ENCODE measurements around the gene RAET1G. TPM values are rescaled to one million over a fixed set of nuclear protein-coding genes. Genes with fewer than 3 reads are reported as not detected.
"Not testable (repeated sequence)": the region's sequence is repeated elsewhere in the genome, so short reads cannot be mapped to it uniquely, and the experiment has no call there.

RAET1G gene
- total RNA-seq, 6 experiments from 2014 or later, result 0.64 to 1.1 (median 0.83) TPM

DNA sequence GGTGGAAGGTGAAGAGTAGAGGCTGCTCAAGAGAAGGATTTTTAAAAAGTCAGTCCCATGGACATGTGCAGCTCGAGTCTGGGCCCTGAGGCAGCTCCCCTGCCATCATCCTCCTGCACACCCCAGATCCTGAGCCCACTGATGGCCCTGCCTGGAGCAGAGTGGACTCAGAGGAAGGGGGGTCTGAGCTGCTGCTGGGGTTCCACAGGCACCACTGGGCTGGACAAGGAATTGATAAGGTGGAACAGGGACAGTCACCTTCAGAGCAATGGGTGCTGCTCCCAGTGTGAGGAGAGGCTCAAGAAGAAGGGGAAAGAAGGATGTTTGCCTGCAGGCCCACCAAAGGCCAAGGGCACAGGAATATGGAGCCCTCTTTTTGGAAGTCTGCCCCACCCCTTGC is 25.1 kb upstream of the RAET1G start:
- peaks cover 10% of the 10 kb centered on the region for H3K27me3 Mint-ChIP-seq (ENCODE audit: insufficient read depth)
- no peak overlapping the region for H3K27ac Mint-ChIP-seq
- DNase-seq, result no peak
- no peak overlapping the region for H3K4me3 Mint-ChIP-seq
- H3K4me1 Mint-ChIP-seq (ENCODE audit: low read depth), result no peaks in the 10 kb centered on the region
- peaks cover 16% of the 10 kb centered on the region for H3K36me3 Mint-ChIP-seq (ENCODE audit: low read depth)
- TF ChIP-seq, protein P1, sequence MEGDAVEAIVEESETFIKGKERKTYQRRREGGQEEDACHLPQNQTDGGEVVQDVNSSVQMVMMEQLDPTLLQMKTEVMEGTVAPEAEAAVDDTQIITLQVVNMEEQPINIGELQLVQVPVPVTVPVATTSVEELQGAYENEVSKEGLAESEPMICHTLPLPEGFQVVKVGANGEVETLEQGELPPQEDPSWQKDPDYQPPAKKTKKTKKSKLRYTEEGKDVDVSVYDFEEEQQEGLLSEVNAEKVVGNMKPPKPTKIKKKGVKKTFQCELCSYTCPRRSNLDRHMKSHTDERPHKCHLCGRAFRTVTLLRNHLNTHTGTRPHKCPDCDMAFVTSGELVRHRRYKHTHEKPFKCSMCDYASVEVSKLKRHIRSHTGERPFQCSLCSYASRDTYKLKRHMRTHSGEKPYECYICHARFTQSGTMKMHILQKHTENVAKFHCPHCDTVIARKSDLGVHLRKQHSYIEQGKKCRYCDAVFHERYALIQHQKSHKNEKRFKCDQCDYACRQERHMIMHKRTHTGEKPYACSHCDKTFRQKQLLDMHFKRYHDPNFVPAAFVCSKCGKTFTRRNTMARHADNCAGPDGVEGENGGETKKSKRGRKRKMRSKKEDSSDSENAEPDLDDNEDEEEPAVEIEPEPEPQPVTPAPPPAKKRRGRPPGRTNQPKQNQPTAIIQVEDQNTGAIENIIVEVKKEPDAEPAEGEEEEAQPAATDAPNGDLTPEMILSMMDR (IDR thresholded peaks at IDR 0.05), result no peak
- no peaks in the 10 kb centered on the region for H3K9me3 Mint-ChIP-seq

DNA sequence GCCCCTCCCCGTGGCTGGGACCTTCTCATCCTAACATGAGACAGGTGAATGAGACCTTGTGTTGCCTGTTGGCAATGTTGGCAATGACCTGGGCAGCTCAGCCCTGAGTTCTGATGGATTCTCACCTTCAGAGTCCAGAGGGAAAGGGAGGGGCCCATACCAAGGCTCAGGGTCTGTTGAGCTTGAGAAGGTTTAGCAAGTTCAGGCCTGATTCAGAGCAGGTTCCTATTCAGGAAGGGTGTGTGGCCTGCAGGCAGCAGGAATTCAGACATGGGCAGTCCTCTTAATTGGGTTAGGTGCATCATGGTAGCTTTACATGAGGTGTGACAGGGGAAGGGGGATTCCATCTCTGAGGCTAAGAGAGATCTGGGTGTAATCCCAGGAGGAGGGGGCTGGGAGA is 24.6 kb upstream of the RAET1G start:
- Mint-ChIP-seq H3K27me3 (ENCODE audit: insufficient read depth) (peaks cover 10% of the 10 kb centered on the region), H3K36me3 (ENCODE audit: low read depth) (peaks cover 16% of the 10 kb centered on the region)
- not testable (repeated sequence) for H3K4me3 Mint-ChIP-seq; H3K9me3 Mint-ChIP-seq; DNase-seq; H3K4me1 Mint-ChIP-seq (ENCODE audit: low read depth); H3K27ac Mint-ChIP-seq

DNA sequence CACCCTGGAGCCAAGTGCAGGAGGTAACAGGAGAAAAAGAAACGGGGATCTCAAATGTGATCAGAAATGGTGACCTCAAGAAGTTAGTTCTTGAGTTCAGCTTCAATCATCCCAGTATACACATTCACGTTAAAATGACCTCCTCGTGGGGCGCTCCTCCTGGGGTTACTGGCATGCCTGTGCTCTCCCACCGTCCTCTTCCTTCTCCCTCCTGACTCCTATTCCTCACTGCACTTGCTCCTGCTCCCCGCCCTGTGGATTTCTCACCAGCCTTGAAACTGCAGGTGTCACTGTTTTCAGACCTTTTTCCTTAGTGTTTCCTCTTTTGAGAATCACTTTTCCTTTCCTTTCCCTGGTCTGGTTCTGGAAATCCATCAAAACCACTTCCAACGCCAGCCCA is 23.7 kb upstream of the RAET1G start:
- peaks cover 16% of the 10 kb centered on the region for H3K36me3 Mint-ChIP-seq (ENCODE audit: low read depth)
- H3K27ac Mint-ChIP-seq; H3K4me1 Mint-ChIP-seq (ENCODE audit: low read depth); H3K27me3 Mint-ChIP-seq (ENCODE audit: insufficient read depth); H3K9me3 Mint-ChIP-seq; H3K4me3 Mint-ChIP-seq; DNase-seq: not testable (repeated sequence)

DNA sequence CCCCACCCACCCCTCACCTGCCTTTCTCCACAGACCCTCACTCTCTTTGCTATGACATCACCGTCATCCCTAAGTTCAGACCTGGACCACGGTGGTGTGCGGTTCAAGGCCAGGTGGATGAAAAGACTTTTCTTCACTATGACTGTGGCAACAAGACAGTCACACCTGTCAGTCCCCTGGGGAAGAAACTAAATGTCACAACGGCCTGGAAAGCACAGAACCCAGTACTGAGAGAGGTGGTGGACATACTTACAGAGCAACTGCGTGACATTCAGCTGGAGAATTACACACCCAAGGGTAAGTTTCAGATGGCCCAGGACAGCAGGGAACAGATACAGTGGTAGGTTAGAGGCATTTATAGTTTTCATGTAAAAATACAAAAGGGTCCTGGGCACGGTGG is 22.4 kb upstream of the RAET1G start:
- not testable (repeated sequence) for H3K4me3 Mint-ChIP-seq; H3K27ac Mint-ChIP-seq; DNase-seq; H3K27me3 Mint-ChIP-seq (ENCODE audit: insufficient read depth); H3K9me3 Mint-ChIP-seq
- peaks cover 16% of the 10 kb centered on the region for H3K36me3 Mint-ChIP-seq (ENCODE audit: low read depth)
- H3K4me1 Mint-ChIP-seq (ENCODE audit: low read depth), result peaks cover 16% of the 10 kb centered on the region

DNA sequence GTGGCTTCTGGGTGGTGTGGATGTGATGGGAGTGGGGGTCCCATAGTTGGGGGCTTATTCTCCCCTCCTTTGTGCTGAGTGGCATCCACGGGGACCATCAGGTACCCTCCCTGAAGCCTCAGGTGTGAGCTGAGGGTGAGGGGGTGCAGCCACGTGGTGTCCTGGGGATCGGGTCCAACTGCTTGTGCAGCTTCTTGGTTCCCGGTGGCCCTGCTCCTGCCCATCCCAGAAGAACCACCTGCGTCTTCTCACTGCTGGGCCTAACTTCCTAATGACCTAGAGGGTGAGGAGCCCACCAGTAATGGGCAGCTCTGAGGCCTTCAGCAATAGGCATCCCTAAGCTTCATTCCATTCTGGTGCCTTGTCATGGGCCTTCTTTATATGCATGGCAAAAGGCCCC is 20.4 kb upstream of the RAET1G start:
- peak overlapping the region; percentile 59; the same call in 1 of the 2 replicates for H3K4me3 Mint-ChIP-seq
- not testable (repeated sequence) for DNase-seq; H3K9me3 Mint-ChIP-seq; H3K27ac Mint-ChIP-seq; H3K27me3 Mint-ChIP-seq (ENCODE audit: insufficient read depth)
- peaks cover 32% of the 10 kb centered on the region for H3K4me1 Mint-ChIP-seq (ENCODE audit: low read depth)
- H3K36me3 Mint-ChIP-seq (ENCODE audit: low read depth), result peaks cover 15% of the 10 kb centered on the region

DNA sequence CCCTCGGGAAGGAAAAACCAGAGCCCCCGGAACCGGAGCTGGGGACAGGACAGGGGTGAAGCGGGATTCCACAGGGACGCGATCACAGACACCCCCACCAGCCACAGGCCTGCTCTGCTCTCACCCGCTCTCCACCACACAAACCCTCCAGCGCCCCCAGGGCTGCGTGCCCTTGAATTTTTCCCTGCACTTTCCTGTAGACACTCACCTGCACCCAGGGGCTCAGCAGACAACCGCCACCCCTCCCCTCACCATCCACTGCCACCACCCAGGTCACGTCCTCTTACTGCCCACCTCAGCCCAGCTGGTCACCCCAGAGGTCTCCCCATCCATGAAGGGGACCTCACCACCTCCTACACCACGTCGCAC is 19.5 kb upstream of the RAET1G start:
- Mint-ChIP-seq H3K27me3 (ENCODE audit: insufficient read depth) (peaks cover 6% of the 10 kb centered on the region), H3K36me3 (ENCODE audit: low read depth) (peaks cover 8% of the 10 kb centered on the region; the same call in 1 of the 2 replicates), H3K9me3 (no peaks in the 10 kb centered on the region), H3K4me1 (ENCODE audit: low read depth) (peaks cover 37% of the 10 kb centered on the region), H3K4me3 (peak overlapping the region; percentile 92), H3K27ac (peak overlapping the region; percentile 89)
- TF ChIP-seq, protein P1 (IDR thresholded peaks at IDR 0.05), result no peak
- no peak for DNase-seq

DNA sequence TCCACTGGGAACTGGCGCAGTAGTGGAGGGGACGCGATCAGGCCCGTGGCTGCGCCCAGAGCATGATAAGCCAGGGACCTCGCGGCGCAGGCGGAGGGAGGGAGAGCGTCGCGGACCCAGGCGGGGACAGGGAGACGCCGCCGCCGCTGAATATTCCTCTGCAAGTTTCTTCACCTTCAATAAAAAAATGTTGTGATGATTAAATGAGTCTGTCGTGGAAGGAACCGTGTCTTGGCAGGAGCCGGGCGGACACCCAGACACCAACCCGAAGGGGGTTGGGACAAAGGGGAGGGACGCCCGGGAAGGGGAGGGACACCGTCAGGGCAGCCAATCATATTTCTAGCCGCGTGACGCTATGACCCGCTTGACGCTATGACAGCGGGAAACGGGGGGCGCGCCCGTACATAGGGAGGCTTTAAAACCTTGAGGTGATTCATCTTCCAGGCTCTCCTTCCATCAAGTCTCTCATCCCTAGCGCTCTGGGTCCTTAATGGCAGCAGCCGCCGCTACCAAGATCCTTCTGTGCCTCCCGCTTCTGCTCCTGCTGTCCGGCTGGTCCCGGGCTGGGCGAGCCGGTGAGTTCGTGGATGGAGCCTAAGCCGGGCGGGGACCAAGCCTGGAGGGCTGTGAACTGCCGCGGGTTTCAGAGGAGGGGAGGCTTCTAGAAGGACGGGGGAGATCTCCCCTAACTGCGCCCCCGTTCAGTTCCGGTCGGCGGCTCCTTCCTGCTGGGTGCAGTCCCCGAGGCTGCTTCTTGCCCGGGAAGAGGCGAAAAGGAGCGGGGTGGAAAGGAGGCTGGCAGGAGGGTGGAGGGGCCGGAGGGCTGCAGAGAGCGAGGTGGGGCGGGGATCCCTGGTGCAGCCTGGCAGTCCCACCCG is 18.9 kb upstream of the RAET1G start, which contains the start of gene ULBP2:
Gene ULBP2, plus strand, starts transcription at position 432 of the 878 bp plus-strand sequence. Its CDS starts 59 bp downstream, at position 491.
- H3K4me1 Mint-ChIP-seq (ENCODE audit: low read depth), result peaks cover 38% of the 10 kb centered on the region
- peaks cover 7% of the 10 kb centered on the region; the same call in 1 of the 2 replicates for H3K36me3 Mint-ChIP-seq (ENCODE audit: low read depth)
- no peaks in the 10 kb centered on the region for H3K9me3 Mint-ChIP-seq
- TF ChIP-seq, protein P1 (IDR thresholded peaks at IDR 0.05), result no peak
- peaks cover 6% of the 10 kb centered on the region for H3K27me3 Mint-ChIP-seq (ENCODE audit: insufficient read depth)
- peak within 1 kb of the TSS; percentile 89 for H3K27ac Mint-ChIP-seq
- H3K4me3 Mint-ChIP-seq, result peak within 1 kb of the TSS; percentile 92
- peak; percentile 95 for DNase-seq

Data from HFFc6 (cell line).